ENCODE data around the gene WDR59.

DNA sequence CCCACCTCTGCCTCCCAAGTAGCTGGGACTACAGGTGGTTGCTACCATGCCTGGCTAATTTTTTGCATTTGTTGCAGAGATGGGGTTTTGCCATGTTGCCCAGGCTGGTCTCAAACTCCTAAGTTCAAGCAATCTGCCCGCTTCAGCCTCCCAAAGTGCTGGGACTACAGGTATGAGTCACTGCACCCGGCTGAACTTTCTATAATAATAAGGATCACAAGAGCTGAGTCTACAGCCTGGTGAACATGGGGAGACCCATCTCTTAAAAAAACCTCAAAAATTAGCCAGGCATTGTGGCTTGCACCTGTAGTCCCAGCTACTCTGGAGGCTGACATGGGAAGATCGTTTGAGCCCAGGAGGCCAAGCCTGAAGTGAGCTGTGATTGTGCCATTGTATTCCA is 53.5 kb downstream of the WDR59 start:
- TF ChIP-seq CTCF (IDR thresholded peaks at IDR 0.05) (no peak), POLR2A (IDR thresholded peaks at IDR 0.05) (no peak), POLR2AphosphoS5 (IDR thresholded peaks at IDR 0.05) (no peak)
